ENCODE data around the gene KRT9. TPM values are rescaled to one million over a fixed set of nuclear protein-coding genes. Genes with fewer than 3 reads are reported as not detected.
"Not testable (repeated sequence)": the region's sequence is repeated elsewhere in the genome, so short reads cannot be mapped to it uniquely, and the experiment has no call there.

KRT9 gene
- total RNA-seq, 1 donor from 2014 or later, result not detected

GRCh38 chr17:41578971-41579370 is 7.1 kb upstream of the KRT9 start:
- Histone ChIP-seq H3K4me1 (ENCODE audit: control insufficient read depth in 3 of 3, insufficient read depth in 3 of 3, low read length in 3 of 3) (no peaks in the 10 kb centered on the region), H3K4me3 (ENCODE audit: low read length in 3 of 3) (no peak overlapping the region), H3K36me3 (ENCODE audit: control insufficient read depth in 3 of 3, insufficient read depth in 3 of 3, low read length in 3 of 3) (no peaks in the 10 kb centered on the region), H3K27ac (ENCODE audit: low read depth, low read length) (no peak overlapping the region), H3K9me3 (ENCODE audit: control insufficient read depth in 3 of 3, low read length in 3 of 3) (no peaks in the 10 kb centered on the region), H3K9ac (ENCODE audit: low read depth in 1 of 3, low read length in 3 of 3) (no peak overlapping the region), H3K27me3 (ENCODE audit: control insufficient read depth in 3 of 3, insufficient read depth in 3 of 3, low read length in 3 of 3) (peaks cover 23 to 52% (median 37%) of the 10 kb centered on the region in 3 donors)

GRCh38 chr17:41578538-41578937 is 6.7 kb upstream of the KRT9 start:
- Histone ChIP-seq H3K27me3 (ENCODE audit: control insufficient read depth in 3 of 3, insufficient read depth in 3 of 3, low read length in 3 of 3) (peaks cover 23 to 54% (median 37%) of the 10 kb centered on the region in 3 donors), H3K36me3 (ENCODE audit: control insufficient read depth in 3 of 3, insufficient read depth in 3 of 3, low read length in 3 of 3) (no peaks in the 10 kb centered on the region), H3K9ac (ENCODE audit: low read depth in 1 of 3, low read length in 3 of 3) (no peak overlapping the region), H3K9me3 (ENCODE audit: control insufficient read depth in 3 of 3, low read length in 3 of 3) (no peaks in the 10 kb centered on the region), H3K4me3 (ENCODE audit: low read length in 3 of 3) (no peak overlapping the region), H3K27ac (ENCODE audit: low read depth, low read length) (no peak overlapping the region), H3K4me1 (ENCODE audit: control insufficient read depth in 3 of 3, insufficient read depth in 3 of 3, low read length in 3 of 3) (no peaks in the 10 kb centered on the region)

GRCh38 chr17:41576740-41577139 is 4.9 kb upstream of the KRT9 start:
- peaks cover 34 to 64% (median 39%) of the 10 kb centered on the region in 3 donors for H3K27me3 ChIP-seq (ENCODE audit: control insufficient read depth in 3 of 3, insufficient read depth in 3 of 3, low read length in 3 of 3)
- H3K4me1 ChIP-seq (ENCODE audit: control insufficient read depth in 3 of 3, insufficient read depth in 3 of 3, low read length in 3 of 3); H3K9me3 ChIP-seq (ENCODE audit: control insufficient read depth in 3 of 3, low read length in 3 of 3); H3K4me3 ChIP-seq (ENCODE audit: low read length in 3 of 3); H3K9ac ChIP-seq (ENCODE audit: low read depth in 1 of 3, low read length in 3 of 3); H3K36me3 ChIP-seq (ENCODE audit: control insufficient read depth in 3 of 3, insufficient read depth in 3 of 3, low read length in 3 of 3); H3K27ac ChIP-seq (ENCODE audit: low read depth, low read length): not testable (repeated sequence)

- H3K4me3 ChIP-seq (ENCODE audit: low read length in 3 of 3), result no peak overlapping the region
- H3K27me3 ChIP-seq (ENCODE audit: control insufficient read depth in 3 of 3, insufficient read depth in 3 of 3, low read length in 3 of 3), result peaks cover 33 to 58% (median 39%) of the 10 kb centered on the region in 3 donors
- H3K4me1 ChIP-seq (ENCODE audit: control insufficient read depth in 3 of 3, insufficient read depth in 3 of 3, low read length in 3 of 3), result no peaks in the 10 kb centered on the region
- H3K9ac ChIP-seq (ENCODE audit: low read depth in 1 of 3, low read length in 3 of 3), result no peak overlapping the region
- H3K9me3 ChIP-seq (ENCODE audit: control insufficient read depth in 3 of 3, low read length in 3 of 3), result no peaks in the 10 kb centered on the region
- H3K27ac ChIP-seq (ENCODE audit: low read depth, low read length), result no peak overlapping the region
- H3K36me3 ChIP-seq (ENCODE audit: control insufficient read depth in 3 of 3, insufficient read depth in 3 of 3, low read length in 3 of 3), result no peaks in the 10 kb centered on the region
Measured at GRCh38 chr17:41575336-41575735, 3.5 kb upstream of the KRT9 start.

GRCh38 chr17:41567317-41567716 is 4.5 kb downstream of the KRT9 start:
- no peak overlapping the region for H3K27ac ChIP-seq (ENCODE audit: low read depth, low read length)
- peaks cover 6 to 12% (median 8%) of the 10 kb centered on the region in 3 donors for H3K4me1 ChIP-seq (ENCODE audit: control insufficient read depth in 3 of 3, insufficient read depth in 3 of 3, low read length in 3 of 3)
- H3K9me3 ChIP-seq (ENCODE audit: control insufficient read depth in 3 of 3, low read length in 3 of 3), result no peaks in the 10 kb centered on the region
- H3K4me3 ChIP-seq (ENCODE audit: low read length in 3 of 3), result no peak overlapping the region
- peaks cover 4 to 6% (median 5%) of the 10 kb centered on the region in 3 donors for H3K27me3 ChIP-seq (ENCODE audit: control insufficient read depth in 3 of 3, insufficient read depth in 3 of 3, low read length in 3 of 3)
- H3K36me3 ChIP-seq (ENCODE audit: control insufficient read depth in 3 of 3, insufficient read depth in 3 of 3, low read length in 3 of 3), result no peaks in the 10 kb centered on the region
- no peak overlapping the region for H3K9ac ChIP-seq (ENCODE audit: low read depth in 1 of 3, low read length in 3 of 3)

- H3K27me3 ChIP-seq (ENCODE audit: control insufficient read depth in 3 of 3, insufficient read depth in 3 of 3, low read length in 3 of 3), result peaks cover 0 to 3% (median 0%) of the 10 kb centered on the region in 3 donors
- no peaks in the 10 kb centered on the region for H3K36me3 ChIP-seq (ENCODE audit: control insufficient read depth in 3 of 3, insufficient read depth in 3 of 3, low read length in 3 of 3)
- H3K9ac ChIP-seq (ENCODE audit: low read depth in 1 of 3, low read length in 3 of 3), result no peak overlapping the region
- no peak overlapping the region for H3K4me3 ChIP-seq (ENCODE audit: low read length in 3 of 3)
- H3K9me3 ChIP-seq (ENCODE audit: control insufficient read depth in 3 of 3, low read length in 3 of 3), result no peaks in the 10 kb centered on the region
- H3K27ac ChIP-seq (ENCODE audit: low read depth, low read length), result no peak overlapping the region
- peaks cover 6 to 12% (median 8%) of the 10 kb centered on the region in 3 donors for H3K4me1 ChIP-seq (ENCODE audit: control insufficient read depth in 3 of 3, insufficient read depth in 3 of 3, low read length in 3 of 3)
Measured at GRCh38 chr17:41565338-41565737, 6.5 kb downstream of the KRT9 start.

GRCh38 chr17:41563607-41564170 is 8.2 kb downstream of the KRT9 start:
- Histone ChIP-seq H3K36me3 (ENCODE audit: control insufficient read depth in 3 of 3, insufficient read depth in 3 of 3, low read length in 3 of 3) (no peaks in the 10 kb centered on the region), H3K27ac (ENCODE audit: low read depth, low read length) (peak overlapping the region; percentile 15), H3K4me1 (ENCODE audit: control insufficient read depth in 3 of 3, insufficient read depth in 3 of 3, low read length in 3 of 3) (peaks cover 6 to 12% (median 8%) of the 10 kb centered on the region in 3 donors), H3K4me3 (ENCODE audit: low read length in 3 of 3) (peak overlapping the region in 1 of 3 donors; percentile 33), H3K9me3 (ENCODE audit: control insufficient read depth in 3 of 3, low read length in 3 of 3) (no peaks in the 10 kb centered on the region), H3K9ac (ENCODE audit: low read depth in 1 of 3, low read length in 3 of 3) (no peak overlapping the region), H3K27me3 (ENCODE audit: control insufficient read depth in 3 of 3, insufficient read depth in 3 of 3, low read length in 3 of 3) (no peaks in the 10 kb centered on the region)

GRCh38 chr17:41561554-41561953 is 10.3 kb downstream of the KRT9 start:
- H3K27ac ChIP-seq (ENCODE audit: low read depth, low read length), result no peak overlapping the region
- H3K4me3 ChIP-seq (ENCODE audit: low read length in 3 of 3), result no peak overlapping the region
- H3K4me1 ChIP-seq (ENCODE audit: control insufficient read depth in 3 of 3, insufficient read depth in 3 of 3, low read length in 3 of 3), result peaks cover 6 to 12% (median 8%) of the 10 kb centered on the region in 3 donors
- H3K36me3 ChIP-seq (ENCODE audit: control insufficient read depth in 3 of 3, insufficient read depth in 3 of 3, low read length in 3 of 3), result no peaks in the 10 kb centered on the region
- no peaks in the 10 kb centered on the region for H3K9me3 ChIP-seq (ENCODE audit: control insufficient read depth in 3 of 3, low read length in 3 of 3)
- peaks cover 0 to 6% (median 5%) of the 10 kb centered on the region in 3 donors for H3K27me3 ChIP-seq (ENCODE audit: control insufficient read depth in 3 of 3, insufficient read depth in 3 of 3, low read length in 3 of 3)
- H3K9ac ChIP-seq (ENCODE audit: low read depth in 1 of 3, low read length in 3 of 3), result no peak overlapping the region

- no peak overlapping the region for H3K9ac ChIP-seq (ENCODE audit: low read depth in 1 of 3, low read length in 3 of 3)
- H3K27ac ChIP-seq (ENCODE audit: low read depth, low read length), result no peak overlapping the region
- no peaks in the 10 kb centered on the region for H3K9me3 ChIP-seq (ENCODE audit: control insufficient read depth in 3 of 3, low read length in 3 of 3)
- peaks cover 0 to 12% (median 6%) of the 10 kb centered on the region in 3 donors for H3K27me3 ChIP-seq (ENCODE audit: control insufficient read depth in 3 of 3, insufficient read depth in 3 of 3, low read length in 3 of 3)
- no peak overlapping the region for H3K4me3 ChIP-seq (ENCODE audit: low read length in 3 of 3)
- no peaks in the 10 kb centered on the region for H3K36me3 ChIP-seq (ENCODE audit: control insufficient read depth in 3 of 3, insufficient read depth in 3 of 3, low read length in 3 of 3)
- H3K4me1 ChIP-seq (ENCODE audit: control insufficient read depth in 3 of 3, insufficient read depth in 3 of 3, low read length in 3 of 3), result peaks cover 6 to 12% (median 8%) of the 10 kb centered on the region in 3 donors
Measured at GRCh38 chr17:41559548-41559947, 12.3 kb downstream of the KRT9 start.

- no peak overlapping the region for H3K27ac ChIP-seq (ENCODE audit: low read depth, low read length)
- no peak overlapping the region for H3K4me3 ChIP-seq (ENCODE audit: low read length in 3 of 3)
- H3K36me3 ChIP-seq (ENCODE audit: control insufficient read depth in 3 of 3, insufficient read depth in 3 of 3, low read length in 3 of 3), result no peaks in the 10 kb centered on the region
- no peaks in the 10 kb centered on the region for H3K9me3 ChIP-seq (ENCODE audit: control insufficient read depth in 3 of 3, low read length in 3 of 3)
- H3K9ac ChIP-seq (ENCODE audit: low read depth in 1 of 3, low read length in 3 of 3), result no peak overlapping the region
- H3K27me3 ChIP-seq (ENCODE audit: control insufficient read depth in 3 of 3, insufficient read depth in 3 of 3, low read length in 3 of 3), result peaks cover 0 to 17% (median 9%) of the 10 kb centered on the region in 3 donors
- H3K4me1 ChIP-seq (ENCODE audit: control insufficient read depth in 3 of 3, insufficient read depth in 3 of 3, low read length in 3 of 3), result no peaks in the 10 kb centered on the region
Measured at GRCh38 chr17:41556931-41557330, 14.9 kb downstream of the KRT9 start.

All from skeletal muscle tissue (tissue), 4 donors.